ENCODE data around the gene STX16.

Gene STX16

GRCh38 chr20:58658760-58659159 is 7.7 kb downstream of the STX16 start:
- no peak for TF ChIP-seq CREB1 (IDR thresholded peaks at IDR 0.05; ENCODE audit: low read depth)
- TF ChIP-seq EP300 (IDR thresholded peaks at IDR 0.05; ENCODE audit: borderline replicate concordance), result no peak
- TF ChIP-seq YY1 (IDR thresholded peaks at IDR 0.05; ENCODE audit: low read depth), result no peak
- TF ChIP-seq NFIC (IDR thresholded peaks at IDR 0.05), result no peak
- TF ChIP-seq, protein P1, sequence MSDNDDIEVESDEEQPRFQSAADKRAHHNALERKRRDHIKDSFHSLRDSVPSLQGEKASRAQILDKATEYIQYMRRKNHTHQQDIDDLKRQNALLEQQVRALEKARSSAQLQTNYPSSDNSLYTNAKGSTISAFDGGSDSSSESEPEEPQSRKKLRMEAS (IDR thresholded peaks at IDR 0.05), result no peak
- no peak for TF ChIP-seq EGR1 (IDR thresholded peaks at IDR 0.05)
- no peak for TF ChIP-seq TEAD4 (IDR thresholded peaks at IDR 0.05)
- TF ChIP-seq ZBTB7A (IDR thresholded peaks at IDR 0.05; ENCODE audit: low read depth), result no peak
- TF ChIP-seq, protein P2, sequence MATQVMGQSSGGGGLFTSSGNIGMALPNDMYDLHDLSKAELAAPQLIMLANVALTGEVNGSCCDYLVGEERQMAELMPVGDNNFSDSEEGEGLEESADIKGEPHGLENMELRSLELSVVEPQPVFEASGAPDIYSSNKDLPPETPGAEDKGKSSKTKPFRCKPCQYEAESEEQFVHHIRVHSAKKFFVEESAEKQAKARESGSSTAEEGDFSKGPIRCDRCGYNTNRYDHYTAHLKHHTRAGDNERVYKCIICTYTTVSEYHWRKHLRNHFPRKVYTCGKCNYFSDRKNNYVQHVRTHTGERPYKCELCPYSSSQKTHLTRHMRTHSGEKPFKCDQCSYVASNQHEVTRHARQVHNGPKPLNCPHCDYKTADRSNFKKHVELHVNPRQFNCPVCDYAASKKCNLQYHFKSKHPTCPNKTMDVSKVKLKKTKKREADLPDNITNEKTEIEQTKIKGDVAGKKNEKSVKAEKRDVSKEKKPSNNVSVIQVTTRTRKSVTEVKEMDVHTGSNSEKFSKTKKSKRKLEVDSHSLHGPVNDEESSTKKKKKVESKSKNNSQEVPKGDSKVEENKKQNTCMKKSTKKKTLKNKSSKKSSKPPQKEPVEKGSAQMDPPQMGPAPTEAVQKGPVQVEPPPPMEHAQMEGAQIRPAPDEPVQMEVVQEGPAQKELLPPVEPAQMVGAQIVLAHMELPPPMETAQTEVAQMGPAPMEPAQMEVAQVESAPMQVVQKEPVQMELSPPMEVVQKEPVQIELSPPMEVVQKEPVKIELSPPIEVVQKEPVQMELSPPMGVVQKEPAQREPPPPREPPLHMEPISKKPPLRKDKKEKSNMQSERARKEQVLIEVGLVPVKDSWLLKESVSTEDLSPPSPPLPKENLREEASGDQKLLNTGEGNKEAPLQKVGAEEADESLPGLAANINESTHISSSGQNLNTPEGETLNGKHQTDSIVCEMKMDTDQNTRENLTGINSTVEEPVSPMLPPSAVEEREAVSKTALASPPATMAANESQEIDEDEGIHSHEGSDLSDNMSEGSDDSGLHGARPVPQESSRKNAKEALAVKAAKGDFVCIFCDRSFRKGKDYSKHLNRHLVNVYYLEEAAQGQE (IDR thresholded peaks at IDR 0.05; ENCODE audit: low read depth), result no peak
- no peak for TF ChIP-seq RAD21 (IDR thresholded peaks at IDR 0.05; ENCODE audit: low read depth)
- no peak for TF ChIP-seq TCF12 (IDR thresholded peaks at IDR 0.05; ENCODE audit: low read depth)
- no peak for TF ChIP-seq FOXM1 (IDR thresholded peaks at IDR 0.05; ENCODE audit: borderline replicate concordance, low read depth)
- no peak for TF ChIP-seq CEBPB (IDR thresholded peaks at IDR 0.05)
- TF ChIP-seq, protein P3, sequence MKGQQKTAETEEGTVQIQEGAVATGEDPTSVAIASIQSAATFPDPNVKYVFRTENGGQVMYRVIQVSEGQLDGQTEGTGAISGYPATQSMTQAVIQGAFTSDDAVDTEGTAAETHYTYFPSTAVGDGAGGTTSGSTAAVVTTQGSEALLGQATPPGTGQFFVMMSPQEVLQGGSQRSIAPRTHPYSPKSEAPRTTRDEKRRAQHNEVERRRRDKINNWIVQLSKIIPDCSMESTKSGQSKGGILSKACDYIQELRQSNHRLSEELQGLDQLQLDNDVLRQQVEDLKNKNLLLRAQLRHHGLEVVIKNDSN (IDR thresholded peaks at IDR 0.05), result no peak
- TF ChIP-seq TAF1 (IDR thresholded peaks at IDR 0.05; ENCODE audit: low read depth), result no peak

DNA sequence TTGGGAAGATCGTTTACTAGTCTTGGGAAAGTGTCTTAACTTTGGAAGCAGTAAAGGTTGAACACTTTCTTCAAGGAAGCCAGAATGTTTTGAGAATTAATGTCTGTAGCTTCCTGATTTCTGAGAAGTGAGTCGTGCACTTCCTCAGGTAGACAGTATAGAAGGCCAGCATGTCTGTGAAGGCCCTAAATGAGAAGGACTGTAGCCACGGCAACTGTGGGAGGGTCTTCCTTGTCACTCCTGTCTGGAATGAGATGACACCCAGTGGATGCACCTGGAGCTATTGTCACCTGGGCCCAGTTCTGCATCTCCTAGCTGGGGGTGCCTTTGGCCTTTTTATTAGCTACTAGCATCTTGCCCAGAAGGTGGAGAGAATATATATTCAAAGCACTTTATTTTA is 8.8 kb downstream of the STX16 start:
- TF ChIP-seq, protein P2 (IDR thresholded peaks at IDR 0.05; ENCODE audit: low read depth), result no peak
- TF ChIP-seq EGR1 (IDR thresholded peaks at IDR 0.05), result no peak
- TF ChIP-seq TEAD4 (IDR thresholded peaks at IDR 0.05), result no peak
- TF ChIP-seq FOXM1 (IDR thresholded peaks at IDR 0.05; ENCODE audit: borderline replicate concordance, low read depth), result no peak
- TF ChIP-seq, protein P1 (IDR thresholded peaks at IDR 0.05), result no peak
- TF ChIP-seq TAF1 (IDR thresholded peaks at IDR 0.05; ENCODE audit: low read depth), result no peak
- TF ChIP-seq NFIC (IDR thresholded peaks at IDR 0.05), result no peak
- no peak for TF ChIP-seq RAD21 (IDR thresholded peaks at IDR 0.05; ENCODE audit: low read depth)
- TF ChIP-seq CREB1 (IDR thresholded peaks at IDR 0.05; ENCODE audit: low read depth), result no peak
- TF ChIP-seq EP300 (IDR thresholded peaks at IDR 0.05; ENCODE audit: borderline replicate concordance), result no peak
- TF ChIP-seq TCF12 (IDR thresholded peaks at IDR 0.05; ENCODE audit: low read depth), result no peak
- TF ChIP-seq YY1 (IDR thresholded peaks at IDR 0.05; ENCODE audit: low read depth), result no peak
- TF ChIP-seq ZBTB7A (IDR thresholded peaks at IDR 0.05; ENCODE audit: low read depth), result no peak

DNA sequence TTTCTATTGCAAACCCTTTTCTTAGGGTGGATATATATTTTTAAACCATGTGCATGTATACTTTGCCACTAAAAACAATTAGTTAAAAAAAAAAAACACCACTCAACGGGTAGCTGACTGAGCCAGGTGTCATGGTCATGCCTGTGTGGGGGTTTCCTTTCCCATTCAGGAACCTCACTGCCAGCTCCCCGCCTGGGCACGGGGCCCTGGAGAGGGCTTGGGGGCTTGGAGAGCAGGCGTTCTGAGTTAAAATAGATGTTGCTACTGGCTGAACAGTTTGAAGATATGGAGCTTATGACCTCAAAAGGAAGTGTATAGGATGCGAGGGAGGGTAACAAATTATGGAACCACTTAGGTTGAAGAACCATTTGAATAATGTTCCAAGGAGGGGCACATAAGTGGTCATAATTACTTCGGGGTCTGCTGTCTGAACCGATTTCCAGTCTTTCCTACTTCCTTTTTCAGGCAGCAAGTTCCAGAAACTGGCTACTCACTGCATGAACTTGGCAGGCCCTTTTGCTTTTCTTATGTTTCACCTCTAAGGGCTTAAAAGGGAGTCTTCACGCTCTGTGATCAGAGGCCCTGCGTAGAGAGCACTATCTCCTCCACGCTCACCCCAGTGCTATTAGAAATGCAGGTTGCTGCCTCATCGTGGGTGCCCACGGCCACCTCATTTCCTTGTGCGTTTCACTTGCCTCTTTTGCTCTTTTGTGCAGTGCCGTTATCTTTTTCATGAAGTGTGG is 9.9 kb downstream of the STX16 start:
- TF ChIP-seq NFIC (IDR thresholded peaks at IDR 0.05) (no peak), EGR1 (IDR thresholded peaks at IDR 0.05) (no peak), RAD21 (IDR thresholded peaks at IDR 0.05; ENCODE audit: low read depth) (no peak), CREB1 (IDR thresholded peaks at IDR 0.05; ENCODE audit: low read depth) (no peak), FOXM1 (IDR thresholded peaks at IDR 0.05; ENCODE audit: borderline replicate concordance, low read depth) (no peak), ZBTB7A (IDR thresholded peaks at IDR 0.05; ENCODE audit: low read depth) (no peak), TAF1 (IDR thresholded peaks at IDR 0.05; ENCODE audit: low read depth) (no peak), TEAD4 (IDR thresholded peaks at IDR 0.05) (no peak), TCF12 (IDR thresholded peaks at IDR 0.05; ENCODE audit: low read depth) (no peak), CEBPB (IDR thresholded peaks at IDR 0.05) (no peak), YY1 (IDR thresholded peaks at IDR 0.05; ENCODE audit: low read depth) (no peak), EP300 (IDR thresholded peaks at IDR 0.05; ENCODE audit: borderline replicate concordance) (no peak)
- TF ChIP-seq, protein P1 (IDR thresholded peaks at IDR 0.05), result no peak
- TF ChIP-seq, protein P3 (IDR thresholded peaks at IDR 0.05), result no peak
- TF ChIP-seq, protein P2 (IDR thresholded peaks at IDR 0.05; ENCODE audit: low read depth), result no peak
